Colonic mucosa (tissue), 4 donors: Measurements from ENCODE around the gene RAB7A. TPM values are rescaled to one million over a fixed set of nuclear protein-coding genes. Genes with fewer than 3 reads are reported as not detected.

Experiments
- DNase-seq: peaks from one replicate; pipeline ENCODE4 v3.0.0-alpha.2; 2020
- H3K27ac ChIP-seq: fragments of 200-600 bp; one replicate; pipeline ENCODE4 v1.8.0; 2021
- H3K27me3 ChIP-seq: fragments of 200-600 bp; one replicate; pipeline ENCODE4 v1.8.0; 2021
- H3K36me3 ChIP-seq: fragments of 200-600 bp; one replicate; pipeline ENCODE4 v1.8.0; 2021
- H3K4me1 ChIP-seq: fragments of 200-600 bp; one replicate; pipeline ENCODE4 v1.8.0; 2021; ENCODE audit warnings: mild to moderate bottlenecking
- H3K4me3 ChIP-seq: fragments of 200-600 bp; one replicate; pipeline ENCODE4 v1.8.0; 2021
- H3K9ac ChIP-seq, 2 donors: one replicate each; pipeline ENCODE4 v1.7.0; 2013; ENCODE audit warnings: control low read depth in 2 of 2, low read depth in 2 of 2, low read length in 2 of 2
- H3K9me3 ChIP-seq: fragments of 200-600 bp; one replicate; pipeline ENCODE4 v1.8.0; 2021
- CTCF ChIP-seq: fragments of 200-600 bp; IDR thresholded peaks from one replicate; pipeline ENCODE4 v1.8.0; 2022; ENCODE audit warnings: antibody characterized with exemption, mild to moderate bottlenecking
- intact Hi-C: fragments of 100-400 bp; cut with DNase I; formaldehyde crosslinking; loops from one replicate; pipeline ENCODE4 v1.14.1; 2022
- total RNA-seq, 2 donors: library from RNA; stranded (reverse); fragmentation: NEBNext Ultra II Directional in 1 of 2; extraction: Animal tissue kit (Norgen Biotek cat#: 25700) in 1 of 2; gene quantifications; one replicate each; pipeline ENCODE4 v1.2.1, GENCODE V29; 2021
- donor health status: healthy.
- donor health status: DM: no; HTN: no; CAD: no.
- donor health status: DM: no; HTN: no; CAD: no.

RAB7A gene
- total RNA-seq, 2 donors from 2014 or later = 221 to 272 TPM

- peaks cover 4% of the 10 kb centered on the region for H3K36me3 ChIP-seq
- H3K27ac ChIP-seq = no peak overlapping the region
- H3K9me3 ChIP-seq = no peaks in the 10 kb centered on the region
Measured at GRCh38 chr3:128801779-128802380, 75.9 kb downstream of the RAB7A start.

GRCh38 chr3:128803307-128803706 is 77.3 kb downstream of the RAB7A start:
- intact Hi-C loops = no loop called here
- no peak for DNase-seq

More at GRCh38 chr3:128801779-128802380, 75.9 kb downstream of the RAB7A start:
- no peak for TF ChIP-seq CTCF
- H3K4me3 ChIP-seq = no peak overlapping the region
- H3K27me3 ChIP-seq = no peaks in the 10 kb centered on the region
- H3K4me1 ChIP-seq = peaks cover 11% of the 10 kb centered on the region
- DNase-seq = no peak
- intact Hi-C loops = no loop called here
- no peak overlapping the region for H3K9ac ChIP-seq

GRCh38 chr3:128804017-128804810 is 78.2 kb downstream of the RAB7A start:
- Histone ChIP-seq H3K36me3 (peaks cover 5% of the 10 kb centered on the region), H3K4me3 (peak overlapping the region; percentile 12), H3K27ac (peak overlapping the region; percentile 78), H3K9me3 (no peaks in the 10 kb centered on the region), H3K27me3 (no peaks in the 10 kb centered on the region), H3K4me1 (peaks cover 11% of the 10 kb centered on the region), H3K9ac (peak overlapping the region in 1 of 2 donors; percentile 61)
- intact Hi-C loops = no loop called here
- TF ChIP-seq CTCF = no peak
- DNase-seq = no peak

More at GRCh38 chr3:128803307-128803706, 77.3 kb downstream of the RAB7A start:
- Histone ChIP-seq H3K9ac (peak overlapping the region in 1 of 2 donors; percentile 61), H3K4me3 (no peak overlapping the region), H3K4me1 (peaks cover 11% of the 10 kb centered on the region), H3K36me3 (peaks cover 5% of the 10 kb centered on the region), H3K9me3 (no peaks in the 10 kb centered on the region), H3K27ac (no peak overlapping the region), H3K27me3 (no peaks in the 10 kb centered on the region)
- TF ChIP-seq CTCF = no peak

- no peak for DNase-seq
- peaks cover 11% of the 10 kb centered on the region for H3K4me1 ChIP-seq
- TF ChIP-seq CTCF = no peak
- H3K9ac ChIP-seq = no peak overlapping the region
- H3K27ac ChIP-seq = peak overlapping the region; percentile 78
- intact Hi-C loops = no loop called here
- H3K27me3 ChIP-seq = no peaks in the 10 kb centered on the region
- peaks cover 5% of the 10 kb centered on the region for H3K36me3 ChIP-seq
- H3K4me3 ChIP-seq = no peak overlapping the region
- no peaks in the 10 kb centered on the region for H3K9me3 ChIP-seq
Measured at GRCh38 chr3:128804811-128805155, 78.8 kb downstream of the RAB7A start.

- no peak for DNase-seq
Measured at GRCh38 chr3:128805772-128806171, 79.8 kb downstream of the RAB7A start.

More at GRCh38 chr3:128805772-128806171, 79.8 kb downstream of the RAB7A start:
- H3K27me3 ChIP-seq = no peaks in the 10 kb centered on the region
- H3K4me1 ChIP-seq = peaks cover 11% of the 10 kb centered on the region
- no peak overlapping the region for H3K9ac ChIP-seq
- peaks cover 5% of the 10 kb centered on the region for H3K36me3 ChIP-seq
- no peak for TF ChIP-seq CTCF
- H3K4me3 ChIP-seq = no peak overlapping the region
- peak overlapping the region; percentile 78 for H3K27ac ChIP-seq
- intact Hi-C loops = no loop called here
- no peaks in the 10 kb centered on the region for H3K9me3 ChIP-seq
